H1 (cell line): Measurements from ENCODE around the gene WNT9B. TPM values are rescaled to one million over a fixed set of nuclear protein-coding genes. Genes with fewer than 3 reads are reported as not detected.

Source experiments
- CHD7 ChIP-seq: fragments of 300-600 bp; sonication (generic); IDR thresholded peaks from 2 replicates; pipeline ENCODE4 v1.7.1; 2012; ENCODE audit warnings: low read length, moderate library complexity, mild to moderate bottlenecking, inconsistent platforms; ENCODE audit not compliant: insufficient replicate concordance
- GTF2F1 ChIP-seq: IDR thresholded peaks from 2 replicates; pipeline ENCODE4 v1.6.1; 2012; ENCODE audit warnings: low read depth, low read length, improper control_type of control experiment, borderline replicate concordance
- RNF2 ChIP-seq: fragments of 200-900, 300-1000 bp; sonication (generic); IDR thresholded peaks from 2 replicates; pipeline ENCODE4 v1.7.1; 2016; ENCODE audit warnings: borderline replicate concordance, low read depth, mild to moderate bottlenecking, antibody characterized with exemption, low read length; ENCODE audit not compliant: poor library complexity, severe bottlenecking; ENCODE audit errors: missing control alignments
- polyA plus RNA-seq, 7 experiments: library from polyadenylated mRNA; depleted of rRNA in 3 of 7; stranded (reverse) in 5 of 7; unstranded in 2 of 7; fragments of >200 nt in 5 of 7; fragments of 200-250 nt in 2 of 7; gene quantifications; 1 replicate in 5 of 7; 2 replicates in 1 of 7; 4 replicates in 1 of 7; pipeline versions ENCODE4 v1.2.1 to v1.2.3, GENCODE V29; 2011 to 2013; ENCODE audit warnings: missing spikeins in 2 of 7, mixed read lengths in 2 of 7
- total RNA-seq: library from RNA; stranded (reverse); fragmentation: NEBNext Ultra II Directional; extraction: Animal tissue kit (Norgen Biotek cat#: 25700); gene quantifications from 2 replicates; pipeline ENCODE4 v1.2.1, GENCODE V29; 2021

The WNT9B gene
- total and polyA plus RNA-seq, 2 of the 8 experiments (the other 6 are each of a cell fraction or from before 2014, with no cell fraction given) = 0.21 TPM; not detected in 1

GRCh38 chr17:46812624-46813318 is 38.6 kb upstream of the WNT9B start (continued):
- TF ChIP-seq CHD7 = no peak
- no peak for TF ChIP-seq RNF2
- no peak for TF ChIP-seq GTF2F1
